Colonic mucosa (tissue), 4 donors: ENCODE results near the gene TMTC2. TPM values are rescaled to one million over a fixed set of nuclear protein-coding genes. Genes with fewer than 3 reads are reported as not detected.

Experiments used
- DNase-seq: peaks from one replicate; pipeline ENCODE4 v3.0.0-alpha.2; 2020
- H3K27ac ChIP-seq: fragments of 200-600 bp; one replicate; pipeline ENCODE4 v1.8.0; 2021
- H3K27me3 ChIP-seq: fragments of 200-600 bp; one replicate; pipeline ENCODE4 v1.8.0; 2021
- H3K36me3 ChIP-seq: fragments of 200-600 bp; one replicate; pipeline ENCODE4 v1.8.0; 2021
- H3K4me1 ChIP-seq: fragments of 200-600 bp; one replicate; pipeline ENCODE4 v1.8.0; 2021; ENCODE audit warnings: mild to moderate bottlenecking
- H3K4me3 ChIP-seq: fragments of 200-600 bp; one replicate; pipeline ENCODE4 v1.8.0; 2021
- H3K9ac ChIP-seq, 2 donors: one replicate each; pipeline ENCODE4 v1.7.0; 2013; ENCODE audit warnings: control low read depth in 2 of 2, low read depth in 2 of 2, low read length in 2 of 2
- H3K9me3 ChIP-seq: fragments of 200-600 bp; one replicate; pipeline ENCODE4 v1.8.0; 2021
- CTCF ChIP-seq: fragments of 200-600 bp; IDR thresholded peaks from one replicate; pipeline ENCODE4 v1.8.0; 2022; ENCODE audit warnings: antibody characterized with exemption, mild to moderate bottlenecking
- intact Hi-C: fragments of 100-400 bp; cut with DNase I; formaldehyde crosslinking; loops from one replicate; pipeline ENCODE4 v1.14.1; 2022
- total RNA-seq, 2 donors: library from RNA; stranded (reverse); fragmentation: NEBNext Ultra II Directional in 1 of 2; extraction: Animal tissue kit (Norgen Biotek cat#: 25700) in 1 of 2; gene quantifications; one replicate each; pipeline ENCODE4 v1.2.1, GENCODE V29; 2021
- donor health status: healthy.
- donor health status: DM: no; HTN: no; CAD: no.
- donor health status: DM: no; HTN: no; CAD: no.

Gene TMTC2
- total RNA-seq, 2 donors from 2014 or later = 12.2 to 20.6 TPM

DNA sequence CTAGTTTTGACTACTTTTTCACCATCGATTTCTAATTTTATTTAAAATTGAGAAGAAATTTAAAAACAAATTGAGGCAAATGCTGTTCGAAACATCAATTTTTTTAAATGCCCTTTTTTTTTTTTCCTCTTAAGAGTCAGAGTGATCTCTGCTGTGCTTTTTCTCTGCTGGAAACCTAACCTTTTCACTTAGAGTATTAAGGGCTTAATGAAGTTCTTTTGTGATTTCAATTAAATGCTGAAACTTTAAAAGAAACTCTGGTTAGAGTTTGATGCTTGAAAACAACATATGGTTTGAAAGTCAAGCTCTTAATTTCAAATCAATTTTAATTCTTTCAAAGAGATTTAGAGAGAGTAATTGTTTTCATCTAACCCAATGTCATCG is 171.8 kb downstream of the TMTC2 start:
- Histone ChIP-seq H3K27me3 (no peaks in the 10 kb centered on the region), H3K36me3 (no peaks in the 10 kb centered on the region), H3K9me3 (no peaks in the 10 kb centered on the region), H3K4me3 (no peak overlapping the region), H3K4me1 (no peaks in the 10 kb centered on the region), H3K9ac (no peak overlapping the region), H3K27ac (no peak overlapping the region)
- intact Hi-C loops = no loop called here
- no peak for DNase-seq
- no peak for TF ChIP-seq CTCF

GRCh38 chr12:82862069-82862841 is 175.5 kb downstream of the TMTC2 start:
- Histone ChIP-seq H3K9me3 (no peaks in the 10 kb centered on the region), H3K27ac (no peak overlapping the region), H3K27me3 (no peaks in the 10 kb centered on the region), H3K9ac (no peak overlapping the region), H3K4me3 (no peak overlapping the region), H3K4me1 (no peaks in the 10 kb centered on the region), H3K36me3 (no peaks in the 10 kb centered on the region)
- intact Hi-C loops = no loop called here
- TF ChIP-seq CTCF = no peak
- DNase-seq = no peak

DNA sequence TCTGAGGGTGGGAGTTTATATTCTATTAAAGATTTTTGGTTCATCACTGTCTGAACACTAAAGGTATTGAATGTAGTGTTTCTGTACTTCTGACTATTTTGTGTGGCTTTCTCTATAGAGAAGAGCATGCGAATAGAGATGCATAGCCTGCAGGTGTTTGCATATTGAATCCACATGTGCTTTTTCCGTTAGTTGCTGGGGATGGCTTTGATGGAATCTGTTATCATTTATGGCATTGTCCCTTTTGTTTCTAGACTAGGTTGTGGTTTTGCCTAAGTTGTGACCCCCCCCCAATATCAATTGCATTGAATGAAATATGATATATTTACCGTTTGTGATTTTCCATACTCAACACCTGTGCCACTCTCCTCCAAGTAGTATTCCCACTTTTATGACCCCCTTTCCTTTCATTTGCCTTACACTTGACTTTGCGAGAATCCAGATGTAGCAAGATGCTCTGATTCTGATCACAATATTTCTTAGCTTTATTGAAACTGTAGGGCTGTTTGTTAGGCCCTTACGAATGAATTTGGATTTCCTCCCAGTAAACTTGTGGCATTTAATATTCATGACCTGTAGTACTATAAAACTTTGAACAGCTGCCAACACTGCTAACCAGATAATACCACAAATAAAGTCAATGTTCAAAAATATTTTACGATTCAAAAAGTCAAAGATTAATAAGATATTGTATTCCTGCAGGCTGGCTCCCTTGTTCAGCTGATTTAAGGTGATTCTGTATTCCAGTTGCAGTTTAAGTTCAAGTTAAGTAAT is 176.4 kb downstream of the TMTC2 start:
- H3K4me3 ChIP-seq = no peak overlapping the region
- no peak for DNase-seq
- no peaks in the 10 kb centered on the region for H3K9me3 ChIP-seq
- intact Hi-C loops = no loop called here
- H3K4me1 ChIP-seq = no peaks in the 10 kb centered on the region
- H3K9ac ChIP-seq = no peak overlapping the region
- no peaks in the 10 kb centered on the region for H3K36me3 ChIP-seq
- H3K27ac ChIP-seq = no peak overlapping the region
- H3K27me3 ChIP-seq = no peaks in the 10 kb centered on the region
- no peak for TF ChIP-seq CTCF

- TF ChIP-seq CTCF = no peak
- H3K4me1 ChIP-seq = no peaks in the 10 kb centered on the region
- DNase-seq = no peak
- no peak overlapping the region for H3K9ac ChIP-seq
- H3K27me3 ChIP-seq = no peaks in the 10 kb centered on the region
- intact Hi-C loops = no loop called here
- H3K9me3 ChIP-seq = no peaks in the 10 kb centered on the region
- no peak overlapping the region for H3K27ac ChIP-seq
- no peaks in the 10 kb centered on the region for H3K36me3 ChIP-seq
- H3K4me3 ChIP-seq = no peak overlapping the region
Measured at GRCh38 chr12:82866227-82866775, 179.6 kb downstream of the TMTC2 start.

DNA sequence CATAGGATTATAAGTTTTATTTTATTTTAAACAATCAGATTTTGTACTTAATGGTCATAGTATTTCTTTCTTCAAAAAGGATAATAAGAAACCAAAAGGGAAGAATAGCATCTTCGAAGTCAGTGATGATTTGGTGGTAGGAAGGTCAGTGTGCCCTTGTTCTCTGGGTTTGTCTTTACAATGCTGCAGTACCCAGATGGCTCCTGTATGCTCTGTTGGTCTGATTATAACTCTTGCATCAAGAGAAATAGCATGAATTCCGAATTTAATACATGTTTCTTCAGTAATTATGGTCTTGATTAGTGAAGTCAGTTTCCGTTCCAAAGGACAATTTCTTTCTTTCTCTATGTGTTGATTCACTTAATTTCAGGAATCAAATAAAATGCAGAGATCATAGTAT is 180.2 kb downstream of the TMTC2 start:
- Histone ChIP-seq H3K4me1 (no peaks in the 10 kb centered on the region), H3K27ac (no peak overlapping the region), H3K4me3 (no peak overlapping the region), H3K9ac (no peak overlapping the region), H3K36me3 (no peaks in the 10 kb centered on the region), H3K9me3 (no peaks in the 10 kb centered on the region), H3K27me3 (no peaks in the 10 kb centered on the region)
- DNase-seq = no peak
- no peak for TF ChIP-seq CTCF
- intact Hi-C loops = no loop called here
